GM19238 (cell line): ENCODE data around the gene NFIC.
"Not testable (repeated sequence)": the region's sequence is repeated elsewhere in the genome, so short reads cannot be mapped to it uniquely, and the experiment has no call there.

ENCODE experiments used
- DNase-seq: peaks from one replicate; pipeline ENCODE4 v3.0.0; 2011; ENCODE audit warnings: low spot score; ENCODE audit not compliant: insufficient read length

Gene NFIC

DNA sequence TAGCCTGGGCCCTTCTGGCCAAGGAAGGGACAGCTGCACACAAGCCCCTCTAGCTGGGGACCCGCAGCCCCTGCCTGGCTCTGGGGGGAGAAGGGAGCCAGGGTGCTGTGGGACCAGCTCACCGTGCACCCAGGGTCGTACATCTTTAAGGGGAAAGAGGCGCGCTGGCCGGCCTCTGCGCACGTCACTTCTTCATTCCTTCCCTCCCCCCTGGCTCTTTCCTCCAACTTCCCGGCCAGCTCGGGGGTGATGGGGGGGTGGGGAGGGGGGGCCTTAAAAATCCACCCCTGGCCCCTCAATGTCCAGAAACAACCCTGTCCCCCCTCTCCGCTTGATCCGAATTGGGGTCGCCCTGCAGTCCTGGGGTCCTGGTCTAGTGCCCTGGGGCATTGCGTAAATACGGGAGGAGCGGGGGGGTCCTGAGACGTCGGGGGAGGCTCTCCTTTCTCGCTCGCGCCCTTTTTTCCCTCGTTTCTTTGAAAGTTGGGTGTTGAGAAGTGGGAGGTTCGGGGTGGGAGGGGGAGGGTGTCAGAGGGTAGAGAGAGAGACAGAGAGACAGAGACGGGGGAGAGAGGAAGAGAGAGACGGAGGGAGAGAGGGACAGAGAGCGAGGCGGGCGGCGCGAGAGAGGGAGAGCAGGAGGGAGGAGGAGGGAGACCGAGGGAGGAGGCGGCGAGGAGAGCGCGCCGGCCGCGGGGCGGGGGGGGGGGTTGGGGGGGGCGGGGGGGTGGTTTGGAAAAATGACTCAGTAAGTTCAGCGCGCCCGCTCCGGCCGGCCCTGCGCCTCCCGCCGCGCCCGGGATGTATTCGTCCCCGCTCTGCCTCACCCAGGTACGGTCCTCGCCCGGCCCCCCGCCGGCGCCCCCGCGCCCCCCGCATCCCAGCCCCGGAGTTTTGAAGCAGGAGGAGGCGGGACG is at the start of gene NFIC:
TSS of gene NFIC (plus strand) at position 748 of the 917 bp plus-strand sequence. CDS start at position 802, 54 bp downstream.
- DNase-seq = no peak

DNA sequence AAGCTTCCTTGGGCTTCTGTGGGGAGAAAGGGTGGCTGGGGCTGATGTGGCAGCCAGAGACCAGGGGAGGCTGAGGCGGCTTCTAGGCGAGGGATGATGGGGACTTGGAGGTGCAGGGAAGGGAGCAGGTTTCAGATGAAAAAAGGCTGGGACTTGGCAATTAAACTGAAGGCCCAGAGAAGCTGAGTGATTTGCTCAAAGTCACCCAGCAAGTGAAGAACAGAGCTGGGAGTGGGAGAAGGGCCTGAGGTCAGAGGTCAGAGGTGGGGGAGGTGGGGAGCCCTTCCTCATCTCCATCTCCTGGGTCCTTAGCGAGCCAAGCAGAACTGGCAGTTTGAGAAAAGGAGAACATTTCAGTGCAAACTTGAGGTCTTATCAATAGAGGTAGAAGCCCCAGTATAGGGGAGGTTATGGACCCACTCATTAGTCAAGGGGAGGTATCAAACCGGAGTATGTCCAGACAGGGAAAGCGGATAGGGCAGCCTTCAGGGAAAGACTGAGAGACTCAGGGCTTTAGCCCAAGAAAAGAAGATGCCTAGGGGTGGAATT is 49.6 kb upstream of the NFIC start:
- DNase-seq = no peak

DNA sequence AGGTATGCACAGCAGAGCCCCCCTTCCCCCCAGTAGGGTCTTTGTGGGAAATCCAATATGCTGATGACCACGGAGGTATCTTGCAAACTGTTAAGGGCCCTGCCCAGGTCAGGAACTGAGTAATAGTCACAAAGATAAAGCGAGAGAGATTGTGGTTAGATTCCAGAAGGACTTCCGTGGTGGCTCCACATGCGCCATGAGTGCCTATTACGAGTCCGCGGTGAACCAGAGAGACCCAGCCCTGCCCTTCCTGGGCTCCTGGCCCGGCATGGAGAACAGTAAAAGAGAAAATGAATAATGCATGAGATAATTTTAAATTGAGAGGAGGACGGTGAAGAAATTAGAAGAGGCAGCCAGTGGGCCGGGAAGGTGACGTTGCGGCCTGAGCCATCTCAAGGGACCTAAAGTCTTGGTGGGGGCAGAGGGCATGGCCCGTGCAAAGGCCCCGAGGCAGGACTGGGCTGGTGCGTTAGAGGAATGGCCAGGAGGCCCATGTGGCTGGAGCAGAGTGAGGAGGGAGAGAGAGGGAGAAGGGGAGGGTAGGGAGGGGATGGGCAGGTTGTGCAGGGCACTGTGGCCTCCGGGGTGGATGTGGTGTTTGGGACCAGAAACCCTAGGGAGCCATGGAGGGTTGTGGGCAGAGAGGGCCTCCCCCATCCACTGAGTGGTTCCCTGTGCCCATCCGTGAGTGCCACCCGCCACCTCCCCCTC is 46.6 kb upstream of the NFIC start:
- no peak for DNase-seq

DNA sequence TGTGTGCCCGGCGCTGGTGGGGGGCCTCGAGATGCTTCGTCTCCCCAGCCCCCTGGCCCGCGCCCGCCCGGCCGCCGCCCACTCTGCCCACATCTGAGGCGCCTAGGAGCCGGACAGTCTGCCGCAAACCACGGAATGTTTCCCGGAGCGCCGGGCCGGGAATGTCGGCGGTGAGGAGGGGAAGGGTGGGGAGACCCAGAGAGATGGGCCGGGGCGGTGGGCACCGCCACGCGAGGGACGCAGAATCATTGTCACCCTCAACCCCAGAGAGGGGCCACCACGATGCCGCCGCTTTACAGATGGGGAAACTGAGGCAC is 46.1 kb upstream of the NFIC start:
- no peak for DNase-seq

DNA sequence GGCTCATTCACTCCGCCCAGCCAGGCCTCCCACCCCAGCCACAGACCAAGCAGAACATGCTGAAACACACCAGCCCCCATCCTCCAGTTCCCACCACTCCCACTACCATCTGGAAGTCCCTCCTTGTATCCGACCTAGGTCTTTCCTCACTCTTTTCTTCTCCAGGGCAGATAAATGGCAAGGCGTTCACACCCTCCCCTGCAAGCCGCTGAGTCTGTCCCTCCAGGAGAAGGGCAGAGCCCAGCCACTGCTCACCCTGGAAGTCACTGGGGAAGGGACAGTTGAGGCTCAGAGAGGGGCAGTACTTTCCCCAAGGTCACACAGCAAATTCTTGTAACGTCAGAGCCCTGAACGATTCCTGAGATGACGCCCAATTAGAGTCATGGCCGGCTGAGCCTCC is 45.5 kb upstream of the NFIC start:
- DNase-seq = no peak

DNA sequence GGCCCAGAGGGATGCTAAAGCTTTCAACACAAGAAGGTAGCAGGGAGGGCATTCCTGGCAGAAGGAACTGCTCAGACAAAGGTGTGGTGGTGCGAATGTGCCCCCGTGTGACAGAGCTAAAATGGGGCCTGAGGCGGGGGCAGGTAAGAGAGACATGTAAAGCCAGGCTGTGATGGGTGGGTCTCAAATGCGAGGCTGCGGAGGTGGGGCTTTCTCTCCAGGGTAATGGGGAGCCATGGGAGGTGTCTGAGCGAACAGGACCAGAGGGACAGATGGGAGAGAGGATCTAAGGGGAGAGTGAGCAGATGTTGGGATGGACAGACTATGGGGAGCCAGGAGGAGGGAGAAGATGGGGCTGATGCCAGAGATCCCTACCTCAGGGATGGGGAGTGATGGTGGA is 44.7 kb upstream of the NFIC start:
- no peak for DNase-seq

DNA sequence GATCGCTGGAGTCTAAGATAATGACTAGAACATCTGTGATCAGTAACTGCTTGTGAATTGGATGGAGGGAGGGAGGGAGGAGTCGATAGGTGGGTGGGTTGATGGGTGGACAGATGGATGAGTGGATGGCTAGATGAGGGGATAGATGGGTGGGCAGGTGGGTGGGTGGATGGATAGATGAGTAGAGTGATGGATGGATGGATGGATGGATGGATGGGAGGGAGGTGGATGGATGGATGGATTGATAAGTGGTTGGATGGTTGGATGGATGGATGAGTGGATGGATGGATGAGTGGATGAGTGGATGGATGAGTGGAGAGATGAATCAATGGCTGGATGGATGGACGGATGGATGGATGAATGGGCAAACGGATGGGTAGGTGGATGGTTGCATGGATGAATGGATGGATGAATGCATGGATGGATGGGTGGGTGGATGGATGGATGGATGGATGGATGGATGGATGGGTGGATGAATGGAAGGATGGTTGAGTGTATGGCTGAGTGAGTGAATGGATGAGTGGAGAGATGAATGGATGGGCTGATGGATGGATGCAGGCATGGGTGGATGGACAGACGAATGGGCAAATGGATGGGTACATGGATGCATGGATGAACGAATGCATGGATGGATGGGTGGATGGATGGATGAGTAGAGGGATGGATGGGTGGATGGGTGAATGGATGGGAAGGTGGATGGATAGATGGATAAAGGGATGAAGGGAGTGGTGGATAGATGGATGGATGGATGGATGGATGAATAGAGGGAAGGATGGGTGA is 44.0 kb upstream of the NFIC start:
- no peak for DNase-seq

DNA sequence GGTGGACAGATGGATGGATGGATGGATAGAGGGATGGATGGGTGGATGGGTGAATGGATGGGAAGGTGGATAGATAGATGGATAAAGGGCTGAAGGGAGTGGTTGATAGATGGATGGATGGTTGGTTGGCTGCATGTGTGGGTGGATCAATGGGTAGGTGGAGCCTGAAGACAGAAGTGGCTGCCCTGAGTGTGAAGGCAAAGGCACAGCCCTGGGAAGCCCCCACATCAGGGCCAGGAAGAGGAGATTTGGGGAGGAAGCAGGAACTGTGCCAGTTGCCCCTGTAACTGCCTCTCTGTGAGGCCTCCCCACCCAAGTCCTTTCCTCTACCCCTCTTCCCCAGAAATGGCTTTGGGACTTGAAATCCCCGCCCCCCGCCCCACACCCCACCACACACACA is 43.4 kb upstream of the NFIC start:
- DNase-seq = no peak

DNA sequence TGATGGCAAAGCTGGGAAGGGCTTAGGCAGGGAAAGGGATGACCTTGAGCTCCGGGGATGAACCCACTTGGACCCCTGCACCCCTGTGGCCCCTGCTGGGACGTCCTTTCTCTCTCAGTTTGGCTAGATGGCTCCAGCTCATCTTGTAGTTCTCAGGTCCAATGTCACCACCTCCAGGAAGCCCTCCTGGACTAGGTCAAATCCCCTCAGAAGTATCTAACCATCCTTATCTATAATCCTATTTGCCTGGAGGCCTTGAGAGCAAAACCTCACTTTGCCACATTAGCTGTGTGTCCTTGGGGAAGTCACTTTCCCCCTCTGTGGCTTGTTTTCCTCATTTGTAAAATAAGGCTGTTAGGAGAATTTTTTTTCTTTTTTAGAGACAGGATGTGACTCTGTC is 42.7 kb upstream of the NFIC start:
- DNase-seq = no peak

DNA sequence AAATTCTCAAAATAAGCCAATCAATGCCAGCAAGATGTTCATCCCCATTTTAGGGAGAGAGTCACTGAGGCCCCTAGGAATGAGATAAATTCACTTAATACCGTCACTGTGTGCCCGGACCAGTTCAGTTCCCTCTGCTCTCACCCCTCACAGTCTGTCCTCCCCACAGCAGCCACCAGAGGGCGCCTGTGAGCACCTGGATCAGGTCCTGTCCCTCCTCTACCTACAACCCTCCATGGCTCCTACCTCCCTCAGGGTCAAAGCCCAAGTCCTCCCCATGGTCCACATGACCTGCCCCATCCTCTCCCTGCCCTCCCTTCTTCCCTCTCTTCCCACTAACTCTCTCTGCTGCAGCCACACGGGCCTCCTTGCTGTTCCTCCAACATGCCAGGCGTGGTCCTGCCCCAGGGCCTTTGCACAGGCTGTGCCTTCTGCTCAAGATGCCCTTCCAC is 42.0 kb upstream of the NFIC start:
- DNase-seq = peak; percentile 55

DNA sequence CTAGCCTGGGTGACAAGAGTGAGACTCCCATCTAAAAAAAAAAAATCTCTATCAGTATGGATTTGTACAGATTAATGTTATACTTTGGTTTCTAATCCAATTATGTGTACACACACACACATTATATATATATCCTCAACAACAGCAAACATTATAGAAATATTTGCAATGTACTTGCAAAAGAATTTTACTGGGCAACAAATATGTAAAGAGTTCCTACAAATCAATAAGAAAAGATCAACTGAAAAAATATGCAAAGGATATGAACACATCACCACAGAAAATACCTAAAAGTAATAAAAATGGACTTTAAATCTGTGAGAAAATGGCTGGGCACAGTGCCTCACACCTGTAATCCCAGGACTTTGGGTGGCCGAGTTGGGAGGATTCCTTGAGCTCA is 40.9 kb upstream of the NFIC start:
- no peak for DNase-seq

DNA sequence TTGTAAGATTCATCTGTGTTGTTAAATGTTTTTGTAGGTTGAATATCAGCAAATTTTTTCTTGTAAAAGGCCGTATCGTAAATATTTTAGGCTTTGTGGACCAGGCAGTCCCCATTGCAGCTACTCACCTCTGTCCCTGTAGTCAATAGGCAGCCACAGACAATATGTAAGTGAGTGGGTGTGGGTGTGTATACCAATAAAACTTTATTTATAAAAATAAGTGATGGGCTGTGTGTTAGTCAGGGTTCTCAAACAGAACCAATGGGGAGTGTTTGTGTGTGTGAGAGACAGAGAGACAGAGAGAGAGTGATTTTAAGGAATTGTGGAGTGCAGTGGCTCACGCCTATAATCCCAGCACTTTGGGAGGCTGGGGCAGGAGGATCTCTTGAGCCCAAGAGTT is 37.6 kb upstream of the NFIC start:
- no peak for DNase-seq

DNA sequence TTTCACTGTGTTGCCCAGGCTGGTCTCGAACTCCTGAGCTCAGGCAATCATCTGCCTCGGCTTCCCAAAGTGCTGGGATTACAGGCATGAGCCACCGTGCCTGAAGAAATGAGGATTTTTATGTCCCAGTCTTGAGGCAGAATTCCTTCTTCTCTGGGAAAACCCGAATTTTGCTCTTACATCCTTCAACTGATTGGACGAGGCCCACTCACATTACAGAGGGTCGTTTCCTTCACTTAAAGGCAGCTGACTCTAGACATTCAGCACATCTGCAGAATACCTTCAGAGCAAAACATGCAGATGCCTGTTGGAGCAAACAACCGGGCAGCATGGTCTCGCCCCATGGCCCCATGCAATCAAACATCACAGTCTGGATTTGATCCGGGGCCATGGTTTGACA is 36.3 kb upstream of the NFIC start:
- DNase-seq = no peak

DNA sequence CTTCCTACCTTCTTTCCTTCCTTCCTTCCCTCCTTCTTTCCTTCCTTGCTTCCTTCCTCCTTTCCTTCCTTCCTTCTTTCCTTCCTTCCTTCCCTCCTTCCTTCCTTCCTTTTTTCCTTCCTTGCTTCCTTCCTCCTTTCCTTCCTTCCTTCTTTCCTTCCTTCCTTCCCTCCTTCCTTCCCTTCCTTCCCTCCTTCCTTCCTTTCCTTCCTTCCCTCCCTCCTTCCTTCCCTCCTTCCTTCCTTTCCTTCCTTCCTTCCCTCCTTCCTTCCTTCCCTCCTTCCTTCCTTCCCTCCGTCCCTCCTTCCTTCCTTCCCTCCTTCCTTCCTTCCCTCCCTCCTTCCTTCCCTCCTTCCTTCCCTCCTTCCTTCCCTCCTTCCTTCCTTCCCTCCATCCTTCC is 34.2 kb upstream of the NFIC start:
- DNase-seq = not testable (repeated sequence)

DNA sequence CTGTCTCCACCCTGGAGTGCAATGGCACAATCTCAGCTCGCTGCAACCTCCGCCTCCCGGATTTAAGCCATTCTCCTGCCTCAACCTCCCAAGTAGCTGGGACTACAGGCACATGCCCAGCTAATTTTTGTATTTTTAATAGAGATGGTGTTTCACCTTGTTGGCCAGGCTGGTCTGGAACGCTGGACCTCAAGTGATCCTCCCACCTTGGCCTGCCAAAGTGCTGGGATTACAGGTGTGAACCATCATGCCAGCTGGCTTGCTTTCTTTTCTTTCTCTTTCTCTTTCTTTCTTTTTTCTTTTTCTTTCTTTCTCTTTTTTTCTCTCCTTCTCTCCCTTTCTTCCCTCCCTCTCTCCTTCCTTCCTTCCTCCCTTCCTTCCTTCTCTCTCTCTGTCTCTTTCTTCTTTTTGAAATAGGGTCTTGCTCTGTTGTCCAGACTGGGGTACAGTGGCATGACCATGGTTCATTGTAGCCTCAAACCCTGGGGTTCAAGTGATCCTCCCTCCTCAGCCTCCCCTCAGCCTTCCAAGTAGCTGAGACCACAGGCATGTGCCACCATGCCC is 33.3 kb upstream of the NFIC start:
- DNase-seq = no peak

DNA sequence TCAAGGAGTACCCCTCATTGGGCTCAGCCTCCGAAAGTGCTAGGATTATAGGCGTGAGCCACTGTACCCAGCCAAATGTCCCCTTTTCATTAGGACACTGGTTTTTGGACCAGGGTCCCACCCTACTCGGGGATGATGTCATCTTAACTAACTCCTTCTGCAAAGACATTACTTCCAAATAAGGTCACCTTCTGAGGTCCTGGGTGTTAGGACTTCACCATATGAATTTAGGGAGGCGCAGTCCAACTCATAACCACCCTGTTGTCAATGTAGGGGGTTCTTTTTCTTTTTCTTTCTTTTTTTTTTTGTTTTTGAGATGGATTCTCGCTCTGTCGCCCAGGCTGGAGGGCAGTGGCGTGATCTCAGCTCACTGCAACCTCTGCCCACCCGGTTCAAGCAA is 32.7 kb upstream of the NFIC start:
- DNase-seq = no peak

DNA sequence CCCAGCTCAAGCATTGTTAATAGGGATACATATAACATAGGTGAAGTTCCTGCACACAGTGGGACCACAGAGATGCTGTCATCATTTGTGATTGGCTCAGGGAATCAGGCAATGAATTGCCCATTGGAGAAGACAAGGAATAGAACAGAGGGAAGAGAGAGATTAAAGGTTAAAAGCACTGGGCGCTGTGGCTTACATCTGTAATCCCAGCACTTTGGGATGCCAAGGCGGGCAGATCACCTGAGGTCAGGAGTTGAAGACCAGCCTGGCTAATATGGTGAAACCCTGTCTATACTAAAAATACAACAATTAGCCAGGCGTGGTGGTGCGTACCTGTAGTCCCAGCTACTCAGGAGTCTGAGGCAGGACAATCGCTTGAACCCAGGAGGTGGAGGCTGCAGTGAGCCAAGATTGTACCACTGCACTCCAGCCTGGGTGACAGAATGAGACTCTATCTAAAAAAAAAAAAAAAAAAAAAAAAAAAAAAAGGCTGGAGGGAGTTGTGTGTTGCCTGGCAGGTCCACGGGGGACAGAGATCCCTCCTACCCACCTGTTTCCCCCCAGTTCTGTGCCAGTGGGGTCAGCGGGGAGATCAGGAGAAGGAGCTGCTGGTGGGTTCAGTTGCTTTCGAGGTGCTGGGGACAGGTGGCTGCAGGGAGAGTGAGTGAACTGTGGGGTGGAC is 31.5 kb upstream of the NFIC start:
- not testable (repeated sequence) for DNase-seq

DNA sequence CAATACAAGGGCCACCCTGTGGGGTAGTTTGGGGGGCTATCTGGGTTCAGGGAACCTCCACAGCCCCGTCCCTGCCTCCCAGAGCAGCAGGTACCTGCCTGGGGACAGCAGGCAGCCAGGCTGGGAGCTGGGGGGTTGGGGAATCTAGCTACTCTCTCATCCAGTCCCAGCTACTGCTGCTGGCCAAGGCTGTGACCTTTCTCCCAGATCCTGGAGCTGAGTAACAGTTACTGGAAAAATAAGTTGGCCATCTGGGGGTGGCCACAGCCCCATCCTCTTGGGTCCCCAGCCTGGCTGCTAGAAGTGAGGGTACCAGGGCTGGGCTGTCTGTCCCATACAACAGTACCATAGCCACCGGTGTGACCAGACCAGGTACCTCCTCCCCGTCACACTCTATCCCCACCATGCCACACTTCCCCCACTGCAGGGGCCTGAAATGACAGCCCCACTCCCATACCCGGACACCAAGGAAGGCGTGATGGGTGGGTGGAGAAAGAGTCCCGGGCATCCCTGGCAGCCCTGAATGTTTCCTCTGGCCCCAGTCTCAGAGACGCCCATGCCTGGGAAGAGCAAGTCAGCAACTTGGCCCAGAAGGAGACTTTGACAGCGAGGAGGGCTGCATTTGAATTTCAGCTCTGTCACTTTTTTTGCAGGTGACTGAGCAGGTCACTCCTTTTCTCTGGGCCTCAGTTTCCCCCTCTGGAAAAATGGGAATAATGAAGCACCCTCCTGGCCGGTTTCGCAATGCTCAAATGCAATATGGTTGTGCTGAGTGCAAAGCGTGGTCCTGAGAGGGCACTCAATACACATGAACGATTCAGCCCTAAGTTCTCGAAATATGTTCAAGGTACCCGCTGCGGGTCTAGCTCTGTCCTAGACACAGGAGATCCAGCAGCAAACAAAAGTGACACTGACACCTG is 30.7 kb upstream of the NFIC start:
- no peak for DNase-seq

DNA sequence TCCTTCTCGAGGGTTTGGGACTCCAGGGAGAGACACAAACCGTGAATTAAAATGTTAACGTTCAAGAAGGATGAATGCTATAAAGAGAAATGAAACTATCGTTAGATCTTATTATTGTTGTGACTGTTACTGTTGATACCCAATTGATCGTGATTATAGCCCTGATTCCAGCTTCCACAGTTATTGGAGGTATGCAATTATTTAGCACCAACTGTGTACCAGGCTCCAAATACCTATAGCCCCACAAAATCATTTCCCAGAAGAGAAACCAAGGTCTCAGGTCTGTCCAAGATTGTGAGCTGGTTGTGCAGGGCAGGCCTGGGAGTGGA is 30.1 kb upstream of the NFIC start:
- DNase-seq = no peak
